Stimulated activated CD8-positive, alpha-beta memory T cell treated with anti-CD3 and anti-CD28 coated beads, Interleukin-15, amount 100 ng/mL, for 48 hours (primary cell): Measurements from ENCODE around the gene UBE2Q2.
"Not testable (repeated sequence)": the region's sequence is repeated elsewhere in the genome, so short reads cannot be mapped to it uniquely, and the experiment has no call there.

Source experiments
- DNase-seq, 2 donors: peaks; one replicate each; pipeline ENCODE4 v3.0.0-alpha.2; 2020; ENCODE audit warnings: low read depth in 2 of 2

UBE2Q2 gene

DNA sequence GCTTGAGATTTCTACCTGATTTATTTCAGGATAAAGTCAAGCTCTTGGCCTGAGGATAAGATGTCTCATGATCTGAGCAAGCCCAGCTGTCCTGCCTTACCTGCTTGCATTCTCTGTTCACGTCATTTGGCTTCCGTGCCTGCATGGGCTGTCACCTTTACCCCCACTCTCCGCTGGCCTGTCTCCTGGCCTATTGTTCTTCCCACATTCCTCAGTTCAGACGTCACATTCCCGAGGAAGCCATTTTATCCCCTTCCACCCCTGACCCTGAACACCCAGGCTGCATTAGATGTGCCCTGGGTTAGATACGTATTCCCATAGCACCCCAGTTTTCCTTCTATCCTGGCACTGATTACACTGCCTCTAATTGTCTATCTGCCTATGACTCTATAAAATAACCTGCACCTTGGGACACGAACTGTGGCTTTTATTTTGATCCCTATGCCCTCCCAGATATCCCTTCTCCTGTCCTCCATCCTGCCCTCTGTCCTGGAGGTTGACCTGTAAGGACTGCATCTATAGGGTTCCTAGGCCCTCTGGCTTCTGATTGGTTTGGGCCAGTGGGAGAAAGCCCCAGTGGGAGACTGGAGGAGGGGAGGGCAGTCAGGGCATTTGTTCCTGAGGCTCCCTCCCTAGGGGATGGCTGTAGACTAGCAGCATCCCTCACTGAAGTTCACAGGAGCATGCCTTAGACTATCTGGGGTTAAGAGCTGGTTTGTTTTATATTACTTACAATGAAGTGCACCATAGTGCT, 19.2 kb upstream of the UBE2Q2 start:
- DNase-seq, result no peak

GRCh38 chr15:75827691-75828090, 15.6 kb upstream of the UBE2Q2 start:
- DNase-seq, result no peak

- no peak for DNase-seq
These were observed 14.8 kb upstream of the UBE2Q2 start for GRCh38 chr15:75828429-75828828.

DNA sequence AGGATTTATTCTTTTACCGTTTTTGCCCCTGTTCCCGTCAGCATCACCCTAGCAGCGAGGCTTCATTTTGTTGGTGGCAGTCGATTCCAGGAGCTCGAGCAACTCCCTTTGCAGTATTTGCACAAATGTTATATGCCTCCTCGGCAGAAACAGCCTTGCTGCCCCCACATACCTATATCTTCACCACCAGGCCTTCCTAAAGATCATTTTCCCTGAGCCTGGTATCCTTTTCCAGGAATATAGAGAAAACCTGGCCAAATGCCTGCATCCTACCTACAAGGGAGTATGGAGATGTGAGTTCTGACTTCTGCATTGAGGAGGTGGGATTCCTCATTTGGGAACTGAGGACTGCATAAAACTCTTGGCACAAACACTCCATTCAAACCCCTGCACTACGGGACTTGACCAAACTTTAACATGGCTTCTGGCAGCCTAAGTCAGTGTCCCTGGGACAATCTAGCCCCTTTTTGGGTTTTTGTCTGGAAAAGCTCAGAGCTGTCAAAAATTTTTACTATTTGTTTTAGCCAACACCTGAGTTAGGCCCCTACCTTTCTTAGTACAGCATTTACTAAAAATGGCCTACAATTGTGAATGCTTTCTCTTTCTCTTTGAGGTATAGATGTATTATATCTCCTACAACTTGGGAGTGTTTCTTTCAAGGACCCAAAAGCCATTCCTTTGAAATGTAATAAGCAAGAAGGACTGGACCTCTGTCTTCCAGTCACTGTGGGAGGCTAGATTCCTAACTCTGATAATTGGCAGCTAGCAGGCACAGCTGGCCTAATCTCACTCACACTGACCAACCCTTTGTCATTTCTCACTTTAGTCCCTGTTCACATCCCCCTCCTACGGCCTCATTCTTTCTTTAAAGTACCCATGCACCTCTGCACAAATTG, 12.1 kb upstream of the UBE2Q2 start:
- DNase-seq, result no peak

GRCh38 chr15:75831806-75832102, 11.5 kb upstream of the UBE2Q2 start:
- DNase-seq, result no peak

- no peak for DNase-seq
These were observed 11.1 kb upstream of the UBE2Q2 start for GRCh38 chr15:75832114-75832513.

DNA sequence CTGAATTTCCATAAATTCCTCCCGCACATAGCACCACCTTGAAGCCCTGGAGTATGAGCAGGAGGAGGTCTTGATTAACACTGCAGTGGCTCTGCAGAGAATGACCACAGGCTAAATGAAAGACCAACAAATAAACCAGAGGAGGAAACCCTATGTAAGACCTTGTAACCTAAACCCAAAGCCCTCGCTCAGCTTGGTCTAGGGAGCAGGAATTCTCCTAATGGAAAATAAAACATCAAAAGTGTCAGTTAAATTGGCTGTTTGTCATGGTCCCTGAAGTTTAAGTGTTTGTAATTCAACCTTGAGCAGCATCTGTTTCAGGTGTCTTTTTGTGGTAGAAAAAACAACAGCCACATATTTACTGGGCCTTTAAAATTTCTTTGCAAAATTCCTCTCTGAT, 9.2 kb upstream of the UBE2Q2 start:
- no peak for DNase-seq

- no peak for DNase-seq
These were observed 7.0 kb upstream of the UBE2Q2 start for GRCh38 chr15:75835990-75836958.

DNA sequence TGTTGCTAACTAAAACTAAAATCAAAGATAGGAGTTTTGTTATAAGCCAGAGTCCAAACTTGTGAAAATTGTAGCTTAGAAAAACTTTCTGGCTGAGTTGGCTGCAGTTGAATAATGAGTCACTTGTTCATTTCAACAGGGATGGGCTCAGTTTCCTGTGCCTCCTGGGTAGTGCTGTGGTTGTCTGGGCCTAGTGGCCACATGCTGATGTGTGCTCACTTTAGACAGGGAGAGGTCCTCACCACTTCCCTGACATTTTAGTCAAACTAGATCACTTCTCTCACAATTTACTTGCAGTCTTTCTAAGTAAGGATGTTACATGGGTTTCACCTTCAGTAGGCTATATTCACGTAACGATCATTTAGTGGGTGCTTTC, 6.3 kb upstream of the UBE2Q2 start:
- DNase-seq, result peak; percentile 38 to 50

DNA sequence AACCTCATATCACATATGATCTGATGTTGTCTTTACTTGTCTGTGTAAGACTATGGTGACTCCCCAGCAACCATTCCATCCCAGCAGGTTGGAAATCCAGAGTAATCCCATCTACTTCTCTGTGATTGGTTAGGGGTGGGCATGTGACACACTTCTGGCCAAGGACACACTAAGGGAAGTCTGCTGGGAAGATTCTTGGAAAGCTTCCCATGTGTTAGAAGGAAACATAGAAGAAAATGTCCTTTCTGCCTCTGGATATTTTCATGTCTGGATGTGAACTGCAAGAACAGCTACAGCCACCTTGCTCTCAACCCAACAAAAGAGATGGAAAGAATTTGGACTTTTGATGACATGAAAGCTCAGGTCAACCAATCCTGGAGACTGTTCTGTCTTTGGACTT, 2.6 kb upstream of the UBE2Q2 start:
- DNase-seq, result no peak

DNA sequence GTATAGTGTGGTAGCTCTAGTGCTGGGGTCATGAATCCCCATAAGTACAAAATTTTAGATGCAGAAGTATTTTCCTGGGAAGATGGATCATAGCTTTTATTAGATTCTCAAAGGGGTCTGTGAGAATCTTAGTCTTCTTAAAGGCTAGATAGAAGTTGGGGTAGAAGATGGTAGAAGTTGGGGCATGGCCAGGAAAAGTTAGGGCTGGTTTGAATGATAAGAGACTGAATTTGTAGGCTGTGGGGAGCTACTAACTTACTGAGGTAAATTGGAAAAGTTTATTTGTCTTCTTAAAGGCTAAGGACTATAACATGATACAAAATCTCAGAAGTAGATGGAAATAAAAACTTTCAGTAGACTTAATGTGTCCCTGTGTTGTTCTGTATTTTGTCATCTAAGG, 1.6 kb upstream of the UBE2Q2 start:
- no peak for DNase-seq

GRCh38 chr15:75843678-75844581, 683 bp downstream of the UBE2Q2 start:
- DNase-seq, result peak; percentile 14 to 21

GRCh38 chr15:75844629-75845335, 1.5 kb downstream of the UBE2Q2 start:
- no peak for DNase-seq

- DNase-seq, result no peak
These were observed 5.9 kb downstream of the UBE2Q2 start for GRCh38 chr15:75849167-75849566.

GRCh38 chr15:75850708-75851107, 7.5 kb downstream of the UBE2Q2 start:
- no peak for DNase-seq

GRCh38 chr15:75851566-75851965, 8.3 kb downstream of the UBE2Q2 start:
- DNase-seq, result not testable (repeated sequence)

- no peak for DNase-seq
These were observed 14.6 kb downstream of the UBE2Q2 start for GRCh38 chr15:75857886-75858285.

GRCh38 chr15:75861750-75862402, 18.6 kb downstream of the UBE2Q2 start:
- DNase-seq, result no peak

DNA sequence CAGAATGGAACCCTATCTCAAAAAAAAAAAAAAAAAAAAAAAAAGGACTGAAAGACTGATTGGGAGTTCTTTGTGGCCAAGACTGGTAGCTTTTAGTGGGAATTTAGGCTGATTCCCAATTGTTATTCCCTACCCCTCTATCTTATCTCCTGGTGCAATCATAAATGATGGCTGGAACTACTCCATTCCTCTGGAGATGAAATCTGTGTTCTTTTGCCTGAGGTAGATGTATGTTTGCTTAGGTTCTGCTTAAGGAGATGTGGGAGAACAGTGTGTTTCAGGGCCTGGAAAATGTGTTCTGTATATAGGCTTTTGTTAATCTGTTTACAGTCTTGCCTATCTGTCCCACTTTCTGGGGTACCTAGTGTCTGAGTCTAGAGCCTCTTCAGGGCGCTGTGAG, 19.5 kb downstream of the UBE2Q2 start:
- DNase-seq, result no peak
